ENCODE measurements around the gene APOBEC3H. TPM values are rescaled to one million over a fixed set of nuclear protein-coding genes. Genes with fewer than 3 reads are reported as not detected.

Gene APOBEC3H
- total RNA-seq, 4 donors from 2014 or later = 0.39 TPM; not detected in 3

DNA sequence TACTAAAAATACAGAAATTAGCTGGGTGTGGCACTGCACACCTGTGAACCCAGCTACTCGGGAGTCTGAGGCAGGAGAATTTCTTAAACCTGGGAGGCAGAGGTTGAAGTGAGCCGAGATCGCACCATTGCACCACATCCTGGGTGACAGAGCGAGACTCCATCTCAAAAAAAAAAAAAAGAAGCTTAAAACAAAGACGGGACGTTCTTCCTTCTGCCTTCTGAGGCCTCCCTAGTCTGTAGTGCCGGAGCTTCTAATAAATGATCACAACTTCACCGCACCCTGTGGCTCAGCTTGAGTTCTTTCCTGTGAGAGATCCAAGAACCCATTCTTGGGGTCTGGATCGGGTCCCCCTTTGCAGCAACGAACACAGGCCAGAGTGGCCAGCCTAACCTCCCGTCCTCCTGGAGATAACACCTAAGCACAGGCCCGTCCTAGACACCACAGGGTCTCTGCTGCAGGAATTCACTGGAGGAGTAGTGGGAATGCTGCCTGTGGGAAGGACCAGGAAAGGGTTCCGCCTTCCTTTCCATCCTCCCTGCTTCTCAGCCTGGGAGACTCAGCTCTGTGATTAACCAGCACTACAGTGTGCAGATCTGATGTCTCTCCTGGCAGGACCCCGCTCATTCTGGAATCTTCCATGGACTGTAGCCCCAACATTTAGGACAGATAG is 2.2 kb upstream of the APOBEC3H start:
- TF ChIP-seq, protein P1, sequence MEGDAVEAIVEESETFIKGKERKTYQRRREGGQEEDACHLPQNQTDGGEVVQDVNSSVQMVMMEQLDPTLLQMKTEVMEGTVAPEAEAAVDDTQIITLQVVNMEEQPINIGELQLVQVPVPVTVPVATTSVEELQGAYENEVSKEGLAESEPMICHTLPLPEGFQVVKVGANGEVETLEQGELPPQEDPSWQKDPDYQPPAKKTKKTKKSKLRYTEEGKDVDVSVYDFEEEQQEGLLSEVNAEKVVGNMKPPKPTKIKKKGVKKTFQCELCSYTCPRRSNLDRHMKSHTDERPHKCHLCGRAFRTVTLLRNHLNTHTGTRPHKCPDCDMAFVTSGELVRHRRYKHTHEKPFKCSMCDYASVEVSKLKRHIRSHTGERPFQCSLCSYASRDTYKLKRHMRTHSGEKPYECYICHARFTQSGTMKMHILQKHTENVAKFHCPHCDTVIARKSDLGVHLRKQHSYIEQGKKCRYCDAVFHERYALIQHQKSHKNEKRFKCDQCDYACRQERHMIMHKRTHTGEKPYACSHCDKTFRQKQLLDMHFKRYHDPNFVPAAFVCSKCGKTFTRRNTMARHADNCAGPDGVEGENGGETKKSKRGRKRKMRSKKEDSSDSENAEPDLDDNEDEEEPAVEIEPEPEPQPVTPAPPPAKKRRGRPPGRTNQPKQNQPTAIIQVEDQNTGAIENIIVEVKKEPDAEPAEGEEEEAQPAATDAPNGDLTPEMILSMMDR (IDR thresholded peaks at IDR 0.05) = no peak
- no peak for TF ChIP-seq POLR2A (IDR thresholded peaks at IDR 0.05; ENCODE audit: low read depth)
- no peak for TF ChIP-seq EP300 (IDR thresholded peaks at IDR 0.05)
- TF ChIP-seq POLR2AphosphoS5 (IDR thresholded peaks at IDR 0.05) = no peak
- no peaks in the 10 kb centered on the region for H3K27me3 ChIP-seq
- no peak overlapping the region for H3K4me3 ChIP-seq
- no peak overlapping the region for H3K27ac ChIP-seq (replicated peaks in 1 of 4)
- H3K9me3 ChIP-seq = no peaks in the 10 kb centered on the region
- H3K4me1 ChIP-seq = peaks cover 10 to 11% (median 10%) of the 10 kb centered on the region in 4 donors
- WGBS = 92% methylated on average over 14 of the region's 14 CpGs
- no peaks in the 10 kb centered on the region for H3K36me3 ChIP-seq
- DNase-seq (ENCODE audit: extremely low spot score) = no peak
- intact Hi-C loops (cut with DNase I) = no loop called here

DNA sequence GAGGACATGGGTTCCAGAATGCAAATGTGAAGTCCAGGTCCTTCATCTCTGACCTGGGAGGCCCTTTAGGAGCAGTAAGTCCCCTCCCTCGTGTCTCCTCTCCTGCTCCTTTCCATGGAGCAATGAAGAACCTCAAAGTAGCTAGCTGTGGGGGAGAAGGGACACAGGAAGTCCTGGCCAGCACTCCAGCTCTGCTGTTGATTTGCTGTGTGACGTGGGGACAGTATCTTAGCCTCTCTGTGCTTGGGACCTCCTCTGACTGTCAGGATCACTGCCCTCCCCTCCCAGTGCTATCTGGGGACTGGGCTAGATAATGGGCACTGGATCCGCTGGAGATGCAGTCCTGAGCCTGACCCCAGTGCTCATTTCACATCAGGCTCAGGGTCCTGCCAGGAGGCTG is 1.1 kb upstream of the APOBEC3H start:
- Histone ChIP-seq H3K27ac (replicated peaks in 1 of 4) (no peak overlapping the region), H3K9me3 (no peaks in the 10 kb centered on the region), H3K4me1 (peaks cover 10 to 11% (median 10%) of the 10 kb centered on the region in 4 donors), H3K4me3 (no peak overlapping the region), H3K36me3 (no peaks in the 10 kb centered on the region), H3K27me3 (no peaks in the 10 kb centered on the region)
- DNase-seq (ENCODE audit: extremely low spot score) = no peak
- TF ChIP-seq POLR2A (IDR thresholded peaks at IDR 0.05; ENCODE audit: low read depth) (no peak), POLR2AphosphoS5 (IDR thresholded peaks at IDR 0.05) (no peak)
- intact Hi-C loops (cut with DNase I) = no loop called here
- WGBS = 80% methylated on average over 3 of the region's 3 CpGs

DNA sequence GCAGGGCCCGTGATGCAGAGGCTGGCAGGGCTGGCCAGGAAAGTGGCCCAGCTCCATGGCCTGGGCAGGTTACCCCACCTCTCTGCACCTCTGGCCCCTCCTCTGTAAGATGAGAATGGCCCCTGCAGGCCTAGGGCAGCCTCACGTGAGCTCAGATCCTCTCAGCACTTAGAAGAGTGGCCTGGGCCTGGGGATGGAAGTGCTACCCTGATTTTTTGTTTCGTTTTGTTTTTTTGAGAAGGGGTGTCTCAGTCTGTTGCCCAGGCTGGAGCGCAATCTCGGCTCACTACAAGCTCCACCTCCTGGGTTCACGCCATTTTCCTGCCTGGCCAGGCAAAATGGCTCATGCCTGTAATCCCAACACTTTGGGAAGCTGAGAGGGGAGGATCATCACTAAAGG is 982 bp downstream of the APOBEC3H start:
- no peak for DNase-seq (ENCODE audit: extremely low spot score)
- Histone ChIP-seq H3K9me3 (no peaks in the 10 kb centered on the region), H3K4me3 (no peak overlapping the region), H3K27ac (replicated peaks in 1 of 4) (no peak overlapping the region), H3K27me3 (peaks cover 0 to 10% (median 0%) of the 10 kb centered on the region in 4 donors), H3K4me1 (peaks cover 10 to 11% (median 10%) of the 10 kb centered on the region in 4 donors), H3K36me3 (no peaks in the 10 kb centered on the region)
- WGBS = 84% methylated on average over 6 of the region's 6 CpGs
- TF ChIP-seq POLR2A (IDR thresholded peaks at IDR 0.05; ENCODE audit: low read depth) (no peak), EP300 (IDR thresholded peaks at IDR 0.05) (no peak), POLR2AphosphoS5 (IDR thresholded peaks at IDR 0.05) (no peak)
- TF ChIP-seq, protein P1 (IDR thresholded peaks at IDR 0.05) = no peak
- intact Hi-C loops (cut with DNase I) = no loop called here

DNA sequence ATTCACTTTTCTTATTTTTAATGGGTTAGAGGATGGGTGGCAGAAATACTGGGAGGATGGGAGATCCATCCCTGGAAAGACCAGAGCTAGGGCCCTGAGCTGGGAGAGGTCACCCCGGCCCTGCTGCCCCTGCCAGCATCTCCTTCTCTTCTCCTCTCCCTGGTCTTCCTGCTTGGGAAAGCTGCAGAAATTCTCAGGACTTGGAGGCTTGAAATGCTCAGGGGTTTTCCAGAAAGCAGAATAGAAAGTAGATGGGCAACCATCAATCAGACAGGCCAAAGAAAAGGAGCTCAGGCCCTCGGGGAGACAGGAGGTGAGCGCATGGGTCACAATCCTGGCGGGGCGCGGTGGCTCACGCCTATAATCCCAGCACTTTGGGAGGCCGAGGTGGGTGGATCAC is 1.5 kb downstream of the APOBEC3H start:
- Histone ChIP-seq H3K9me3 (no peaks in the 10 kb centered on the region), H3K4me3 (no peak overlapping the region), H3K27ac (replicated peaks in 1 of 4) (no peak overlapping the region), H3K27me3 (peaks cover 0 to 10% (median 0%) of the 10 kb centered on the region in 4 donors), H3K4me1 (peaks cover 10 to 11% (median 10%) of the 10 kb centered on the region in 4 donors), H3K36me3 (no peaks in the 10 kb centered on the region)
- 95% methylated on average over 8 of the region's 8 CpGs for WGBS
- DNase-seq (ENCODE audit: extremely low spot score) = no peak
- TF ChIP-seq EP300 (IDR thresholded peaks at IDR 0.05) = no peak
- intact Hi-C loops (cut with DNase I) = no loop called here

DNA sequence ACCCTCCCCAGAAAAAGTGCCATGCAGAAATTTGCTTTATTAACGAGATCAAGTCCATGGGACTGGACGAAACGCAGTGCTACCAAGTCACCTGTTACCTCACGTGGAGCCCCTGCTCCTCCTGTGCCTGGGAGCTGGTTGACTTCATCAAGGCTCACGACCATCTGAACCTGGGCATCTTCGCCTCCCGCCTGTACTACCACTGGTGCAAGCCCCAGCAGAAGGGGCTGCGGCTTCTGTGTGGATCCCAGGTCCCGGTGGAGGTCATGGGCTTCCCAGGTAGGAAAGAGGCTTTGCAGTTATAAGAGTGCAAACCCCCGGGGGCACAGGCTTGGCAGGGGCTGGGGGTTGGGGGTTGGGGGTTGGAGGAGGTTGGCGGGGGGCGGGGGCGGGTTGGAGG is 4.2 kb downstream of the APOBEC3H start:
- Histone ChIP-seq H3K4me3 (no peak overlapping the region), H3K27me3 (peaks cover 0 to 10% (median 0%) of the 10 kb centered on the region in 4 donors), H3K36me3 (no peaks in the 10 kb centered on the region), H3K9me3 (no peaks in the 10 kb centered on the region), H3K27ac (replicated peaks in 1 of 4) (no peak overlapping the region), H3K4me1 (peaks cover 10 to 11% (median 10%) of the 10 kb centered on the region in 4 donors)
- intact Hi-C loops (cut with DNase I) = no loop called here
- 76% methylated on average over 9 of the region's 13 CpGs for WGBS
- no peak for DNase-seq (ENCODE audit: extremely low spot score)
- TF ChIP-seq, protein P1 (IDR thresholded peaks at IDR 0.05) = no peak
- no peak for TF ChIP-seq POLR2A (IDR thresholded peaks at IDR 0.05; ENCODE audit: low read depth)
- TF ChIP-seq POLR2AphosphoS5 (IDR thresholded peaks at IDR 0.05) = no peak
- no peak for TF ChIP-seq EP300 (IDR thresholded peaks at IDR 0.05)

Measured in esophagus muscularis mucosa (tissue), 4 donors.